Measurements from ENCODE around the gene HES3.
"Not testable (repeated sequence)": the region's sequence is repeated elsewhere in the genome, so short reads cannot be mapped to it uniquely, and the experiment has no call there.

Gene HES3

DNA sequence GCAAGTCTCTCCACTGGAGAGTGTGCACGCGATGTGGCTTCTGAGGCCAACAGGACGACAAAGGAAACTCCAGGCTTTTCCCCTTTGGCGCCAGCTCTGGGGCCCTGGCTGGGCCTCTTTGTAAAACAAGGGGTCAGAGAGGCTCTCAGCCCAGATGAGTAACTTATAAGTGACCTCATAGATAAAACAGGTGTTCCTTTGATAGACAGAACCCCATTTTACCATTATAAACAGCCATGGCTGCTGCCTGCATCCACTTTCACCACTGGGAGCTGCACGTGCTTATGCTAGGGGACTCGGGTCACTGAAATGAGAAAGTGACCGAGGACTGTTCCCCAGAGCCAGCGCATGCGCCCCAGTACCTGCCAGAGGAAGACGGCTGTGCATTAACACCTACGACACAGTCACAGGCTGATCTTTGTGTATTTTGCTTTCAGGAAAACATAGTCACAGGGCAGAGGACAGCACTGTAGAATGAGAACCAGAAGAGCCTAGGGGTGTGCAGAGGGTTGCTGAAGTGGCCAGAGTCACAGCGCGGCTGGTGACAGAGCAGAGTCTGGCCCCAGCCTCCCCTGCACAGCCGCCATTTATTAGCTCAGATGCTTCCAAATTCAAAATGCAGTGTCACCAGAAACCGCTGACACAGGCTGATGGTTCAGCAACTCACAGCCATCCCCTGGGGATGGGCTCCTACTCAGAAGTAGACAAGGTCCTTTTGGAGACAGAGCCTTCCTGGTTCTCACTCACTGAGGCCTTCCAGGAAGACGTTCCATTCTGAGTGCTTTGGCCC lies 25.4 kb upstream of the HES3 start:
- in situ Hi-C loops (cut with MboI; ENCODE audit: low sequenced_read_pairs) = no loop called here

DNA sequence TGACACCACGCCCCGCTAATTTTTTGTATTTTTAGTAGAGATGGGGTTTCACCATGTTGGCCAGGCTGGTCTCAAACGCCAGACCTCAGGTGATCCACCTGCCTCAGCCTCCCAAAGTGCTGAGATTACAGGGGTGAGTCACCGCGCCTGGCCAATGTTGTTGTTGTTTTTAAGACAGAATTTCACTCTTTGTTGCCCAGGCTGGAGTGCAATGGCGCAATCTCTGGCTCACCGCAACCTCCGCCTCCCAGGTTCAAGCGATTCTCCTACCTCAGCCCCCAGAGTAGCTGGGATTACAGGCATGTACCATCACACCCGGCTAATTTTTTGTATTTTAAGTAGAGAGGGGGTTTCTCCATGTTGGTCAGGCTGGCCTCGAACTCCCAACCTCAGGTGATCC lies 24.3 kb upstream of the HES3 start:
- in situ Hi-C loops (cut with MboI; ENCODE audit: low sequenced_read_pairs) = not testable (repeated sequence)

DNA sequence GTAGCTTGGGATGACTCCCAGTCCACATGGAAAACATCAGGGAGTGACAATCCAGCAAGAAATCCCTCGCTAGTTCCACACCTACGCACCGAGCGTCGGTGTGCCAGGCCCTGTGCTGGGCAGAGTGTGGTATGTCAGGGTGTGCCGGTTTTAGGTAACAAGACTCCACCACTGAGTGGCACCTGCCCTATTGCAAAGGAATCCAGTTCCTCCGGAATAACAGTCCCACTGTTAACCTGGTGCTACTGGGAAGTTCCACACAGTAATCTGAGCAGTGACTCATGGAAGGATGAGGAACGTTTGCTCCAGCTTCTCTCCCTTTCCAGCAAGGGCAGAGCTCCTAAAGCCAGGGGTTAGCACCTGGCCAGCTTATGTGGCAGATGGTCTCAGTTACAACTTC lies 23.7 kb upstream of the HES3 start:
- in situ Hi-C loops (cut with MboI; ENCODE audit: low sequenced_read_pairs) = no loop called here

DNA sequence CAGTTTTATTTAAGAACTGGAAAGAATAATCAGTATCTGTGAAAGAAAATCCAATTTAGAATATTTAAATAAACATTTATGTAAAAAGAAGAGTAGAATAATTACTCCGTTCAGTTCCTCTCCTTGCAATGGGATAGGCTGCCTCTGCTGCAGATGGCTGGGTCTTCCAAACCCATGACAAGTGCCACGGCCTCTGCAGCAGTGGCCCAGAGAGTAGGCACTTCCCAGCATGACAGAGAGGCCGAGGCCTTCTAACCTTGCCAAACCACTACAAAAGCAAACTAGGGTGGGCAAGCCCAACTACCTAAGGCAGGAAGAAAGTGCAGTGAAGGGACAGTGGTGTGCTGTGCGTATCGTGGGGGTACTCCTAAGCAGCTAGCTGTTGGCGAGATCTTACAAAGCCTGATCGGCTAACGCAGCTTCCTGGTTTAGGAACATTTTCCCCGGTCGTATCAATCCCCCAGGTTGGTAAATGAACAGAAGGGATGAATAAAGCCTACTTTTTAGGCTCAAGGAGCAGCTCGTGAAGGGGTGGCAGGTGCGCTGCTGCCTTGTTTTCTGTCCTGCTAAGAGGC lies 22.7 kb upstream of the HES3 start:
- in situ Hi-C loops (cut with MboI; ENCODE audit: low sequenced_read_pairs) = no loop called here

DNA sequence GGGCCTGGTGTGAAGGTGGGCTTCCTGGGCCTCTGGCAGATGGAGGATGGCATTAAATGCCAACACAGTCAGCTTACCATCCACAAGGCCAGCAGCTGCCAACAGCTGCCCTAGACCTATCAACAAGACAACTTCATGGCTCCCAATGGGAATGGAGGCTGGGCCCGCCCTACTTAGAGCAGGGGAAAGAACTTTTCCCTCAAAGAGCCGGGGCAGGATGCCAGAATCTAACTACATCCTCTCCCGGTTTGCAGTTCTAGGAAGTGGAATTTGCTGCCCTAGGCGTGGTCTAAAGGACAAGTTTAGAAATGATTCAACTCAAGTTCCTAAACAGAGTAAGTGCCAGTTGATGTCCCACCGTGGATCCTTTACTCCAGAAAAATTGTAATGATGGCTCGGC lies 21.3 kb upstream of the HES3 start:
- in situ Hi-C loops (cut with MboI; ENCODE audit: low sequenced_read_pairs) = no loop called here

DNA sequence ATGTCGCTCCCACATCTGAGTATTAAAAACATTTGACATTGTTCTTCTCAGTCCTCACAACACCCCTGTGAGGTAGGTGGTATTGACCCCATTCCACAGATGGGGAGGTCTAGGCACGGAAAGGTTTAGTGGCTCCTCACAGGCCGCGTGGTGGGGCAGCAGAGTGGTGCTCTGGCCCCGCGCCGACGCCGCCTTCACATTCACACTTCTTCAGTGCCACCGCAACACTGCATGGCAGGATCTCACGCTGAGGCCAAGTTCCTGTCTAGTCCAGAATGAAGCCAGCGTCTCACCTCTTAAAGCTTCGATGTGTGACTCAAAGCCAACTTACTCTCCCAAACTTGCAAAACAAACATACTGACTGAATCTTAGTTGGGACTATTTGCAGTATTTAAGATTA lies 20.4 kb upstream of the HES3 start:
- in situ Hi-C loops (cut with MboI; ENCODE audit: low sequenced_read_pairs) = no loop called here

DNA sequence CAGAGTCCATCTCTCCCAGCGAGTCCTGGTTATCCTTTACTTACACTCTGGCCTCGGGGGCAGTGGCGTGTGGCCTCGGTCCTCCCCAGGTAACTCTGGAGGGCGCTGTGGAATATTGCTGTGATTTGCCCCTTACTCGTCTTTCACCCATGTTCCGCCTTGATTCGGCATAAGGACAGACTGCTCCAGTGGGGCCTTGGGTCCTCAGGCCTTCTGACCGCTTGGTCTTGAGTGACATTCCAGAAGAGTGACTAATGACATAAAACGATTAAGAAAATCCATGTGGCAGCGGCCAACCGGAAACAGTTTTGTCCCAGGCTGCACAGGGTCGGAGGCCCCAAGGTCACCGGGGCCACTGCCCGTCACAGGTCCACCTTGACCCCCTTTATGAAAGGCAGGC lies 19.3 kb upstream of the HES3 start:
- in situ Hi-C loops (cut with MboI; ENCODE audit: low sequenced_read_pairs) = no loop called here

DNA sequence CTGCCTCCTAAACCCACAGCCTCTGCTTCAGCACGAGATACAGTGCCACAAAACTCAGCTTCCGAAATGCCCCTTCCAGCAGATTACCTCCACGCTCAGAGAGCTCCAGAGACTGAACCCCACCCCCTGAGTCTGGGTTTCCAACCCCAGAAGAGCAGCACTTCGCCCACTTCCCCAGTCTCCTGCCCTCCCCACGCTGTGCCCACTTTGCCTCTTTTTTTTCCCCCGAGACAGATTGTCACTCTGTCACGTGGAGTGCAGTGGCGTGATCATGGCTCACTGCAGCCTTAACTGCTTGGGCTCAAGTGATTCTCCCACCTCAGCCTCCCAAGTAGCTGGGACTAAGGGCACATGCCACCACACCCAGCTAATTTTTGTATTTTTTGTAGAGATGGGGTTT lies 18.3 kb upstream of the HES3 start:
- in situ Hi-C loops (cut with MboI; ENCODE audit: low sequenced_read_pairs) = no loop called here

DNA sequence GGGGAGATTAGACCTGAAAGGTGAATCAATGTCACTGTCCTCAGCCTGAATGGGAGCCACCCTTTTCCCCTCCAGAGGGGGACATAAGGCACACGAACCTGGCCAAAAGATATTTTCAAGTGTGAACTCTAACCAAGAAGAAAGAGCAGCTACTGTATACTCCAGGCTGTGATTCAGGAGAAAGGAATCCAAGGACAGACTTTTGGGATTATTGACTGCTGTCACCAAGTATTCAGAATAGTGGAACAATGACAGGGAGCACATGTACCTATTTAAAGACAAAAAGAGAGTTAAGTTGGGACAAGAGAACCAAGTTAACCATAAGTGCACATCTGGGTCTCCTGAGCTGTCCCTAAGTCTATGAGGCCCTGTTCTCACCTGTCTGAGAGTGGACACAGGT lies 10.6 kb upstream of the HES3 start:
- in situ Hi-C loops (cut with MboI; ENCODE audit: low sequenced_read_pairs) = no loop called here

DNA sequence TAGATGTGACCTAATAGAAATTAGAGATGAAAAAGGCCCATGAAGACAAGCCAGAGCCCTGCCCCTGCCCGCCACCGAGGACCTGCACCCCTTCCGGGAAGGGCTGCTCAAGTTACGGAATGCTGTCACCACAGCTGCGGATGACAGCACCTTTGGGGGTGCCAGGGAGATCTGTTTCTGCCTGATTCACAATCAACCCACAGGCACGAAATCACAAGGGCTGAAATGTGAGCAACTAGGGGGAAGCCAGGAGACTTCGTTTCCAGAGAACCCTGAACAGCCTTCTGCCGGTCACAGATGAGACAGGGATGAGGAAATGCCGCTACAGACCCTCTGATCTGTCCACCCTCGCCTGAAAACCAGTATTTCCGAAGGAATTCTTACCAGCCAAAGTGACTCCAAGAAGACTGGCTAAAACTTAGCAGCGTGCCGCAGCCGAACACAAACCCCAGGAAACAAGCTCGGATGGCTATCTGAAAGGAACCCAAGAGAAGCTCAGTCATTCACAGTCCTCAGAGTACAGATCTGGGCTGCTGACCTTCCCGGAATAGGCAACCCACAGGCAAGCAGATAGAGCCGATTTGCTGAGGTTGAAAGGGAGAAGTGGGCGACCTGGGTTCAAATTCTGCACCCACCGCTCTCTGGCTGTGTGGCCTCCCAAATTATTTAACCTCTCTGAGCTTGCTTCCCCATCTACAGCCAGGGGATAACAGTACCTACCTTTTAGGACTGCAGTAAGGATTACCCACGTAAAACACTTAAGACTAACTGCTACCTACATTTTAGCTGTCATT lies 9.3 kb upstream of the HES3 start:
- in situ Hi-C loops (cut with MboI; ENCODE audit: low sequenced_read_pairs) = no loop called here

DNA sequence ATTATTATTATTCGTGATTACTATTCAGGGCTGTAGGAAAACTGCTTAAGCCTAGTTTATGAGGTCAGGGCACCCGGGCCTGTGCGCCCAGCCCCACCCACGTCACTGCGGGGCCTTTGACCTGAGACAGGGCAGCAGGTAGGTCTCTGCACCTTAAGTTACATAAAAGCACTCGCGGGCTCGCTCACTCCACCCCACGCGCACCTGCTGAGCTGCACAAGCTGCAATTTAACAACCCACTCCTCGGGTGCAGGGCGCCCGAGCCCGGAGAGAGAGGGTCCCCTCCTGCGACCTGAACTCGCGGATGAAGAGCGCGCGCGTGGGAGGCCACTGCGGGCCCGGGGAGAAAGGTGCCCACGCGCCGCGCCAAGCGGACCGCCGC lies 8.7 kb upstream of the HES3 start:
- in situ Hi-C loops (cut with MboI; ENCODE audit: low sequenced_read_pairs) = no loop called here

DNA sequence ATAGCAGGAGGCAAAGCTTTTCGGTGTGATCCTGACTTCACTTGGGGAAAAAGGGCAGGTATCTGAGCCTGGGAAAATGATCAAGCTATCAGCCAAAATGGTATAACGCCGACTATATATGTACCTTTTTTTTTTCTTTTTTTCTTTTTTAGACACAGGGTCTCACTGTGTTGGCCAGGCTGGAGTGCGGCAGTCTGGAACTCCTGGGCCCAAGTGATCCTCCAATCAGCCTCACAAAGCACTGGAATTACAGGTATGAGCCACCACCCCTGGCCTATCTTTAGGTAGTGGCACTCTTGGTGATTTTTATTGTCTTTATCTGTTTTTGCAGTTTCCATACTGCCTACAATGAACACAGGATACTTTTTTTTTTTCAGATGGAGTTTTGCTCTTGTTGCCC lies 6.9 kb upstream of the HES3 start:
- in situ Hi-C loops (cut with MboI; ENCODE audit: low sequenced_read_pairs) = no loop called here

DNA sequence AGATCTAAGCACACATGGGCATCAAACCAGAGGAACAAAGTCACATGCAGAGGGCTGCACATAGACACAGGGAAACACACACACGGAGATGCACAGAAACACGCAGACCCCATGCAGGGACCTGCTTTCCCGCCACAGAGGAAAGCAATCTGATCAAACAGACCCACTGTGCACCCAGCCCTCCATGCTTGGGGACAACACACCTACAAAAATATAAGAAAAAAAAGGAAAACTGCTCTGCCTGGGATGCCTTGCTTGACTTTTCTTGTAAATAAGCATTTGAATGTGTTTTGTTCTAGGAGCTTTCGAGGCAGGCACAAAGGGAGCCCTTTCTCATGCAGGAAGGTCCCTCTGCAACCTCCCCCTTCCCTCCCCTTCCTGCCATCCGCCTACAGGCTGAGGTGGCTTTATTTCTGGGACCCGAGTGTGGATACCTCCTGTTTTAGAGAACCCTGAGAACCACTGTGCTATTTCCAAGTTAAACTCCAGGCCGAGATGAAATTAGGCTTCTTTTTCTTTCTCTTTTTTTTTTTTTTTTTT lies 4.7 kb upstream of the HES3 start:
- in situ Hi-C loops (cut with MboI; ENCODE audit: low sequenced_read_pairs) = no loop called here

DNA sequence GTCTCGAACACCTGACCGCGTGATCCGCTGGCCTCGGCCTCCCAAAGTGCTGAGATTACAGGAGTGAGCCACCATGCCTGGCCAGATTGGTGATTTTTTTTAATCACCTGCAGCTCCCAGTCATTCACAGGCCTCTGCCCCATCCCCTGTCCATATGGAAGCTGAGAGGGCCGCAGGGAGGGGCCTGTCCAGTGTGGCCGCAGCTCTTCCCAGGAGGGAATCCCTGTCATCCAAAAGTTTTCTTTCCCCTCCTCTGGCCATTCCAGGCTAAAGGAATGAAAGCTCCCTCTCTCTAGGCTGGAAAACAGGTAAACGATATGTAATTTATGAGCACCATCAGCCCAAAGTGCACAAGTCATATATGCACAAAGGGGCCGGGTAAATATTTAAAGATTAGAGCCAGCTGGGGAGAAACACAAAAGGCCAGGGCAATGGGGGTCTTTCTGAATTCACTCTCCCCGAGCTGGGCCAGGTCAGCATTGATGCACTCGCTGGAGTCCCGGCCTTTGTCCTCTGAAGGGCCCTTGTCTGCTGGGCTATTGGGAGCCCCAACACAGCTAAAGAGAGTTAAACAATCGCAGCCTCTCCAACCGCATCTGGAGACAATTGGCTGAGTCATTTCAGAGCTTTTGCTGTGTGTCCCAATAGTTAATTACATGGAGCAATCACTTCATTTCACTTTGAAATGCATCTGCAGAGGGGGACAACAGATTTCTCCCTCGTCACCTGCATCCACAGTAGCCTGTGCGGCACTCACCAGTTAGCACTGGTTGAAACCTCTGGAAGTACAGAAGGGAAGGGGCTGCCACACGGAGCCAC lies 3.8 kb upstream of the HES3 start:
- in situ Hi-C loops (cut with MboI; ENCODE audit: low sequenced_read_pairs) = no loop called here

DNA sequence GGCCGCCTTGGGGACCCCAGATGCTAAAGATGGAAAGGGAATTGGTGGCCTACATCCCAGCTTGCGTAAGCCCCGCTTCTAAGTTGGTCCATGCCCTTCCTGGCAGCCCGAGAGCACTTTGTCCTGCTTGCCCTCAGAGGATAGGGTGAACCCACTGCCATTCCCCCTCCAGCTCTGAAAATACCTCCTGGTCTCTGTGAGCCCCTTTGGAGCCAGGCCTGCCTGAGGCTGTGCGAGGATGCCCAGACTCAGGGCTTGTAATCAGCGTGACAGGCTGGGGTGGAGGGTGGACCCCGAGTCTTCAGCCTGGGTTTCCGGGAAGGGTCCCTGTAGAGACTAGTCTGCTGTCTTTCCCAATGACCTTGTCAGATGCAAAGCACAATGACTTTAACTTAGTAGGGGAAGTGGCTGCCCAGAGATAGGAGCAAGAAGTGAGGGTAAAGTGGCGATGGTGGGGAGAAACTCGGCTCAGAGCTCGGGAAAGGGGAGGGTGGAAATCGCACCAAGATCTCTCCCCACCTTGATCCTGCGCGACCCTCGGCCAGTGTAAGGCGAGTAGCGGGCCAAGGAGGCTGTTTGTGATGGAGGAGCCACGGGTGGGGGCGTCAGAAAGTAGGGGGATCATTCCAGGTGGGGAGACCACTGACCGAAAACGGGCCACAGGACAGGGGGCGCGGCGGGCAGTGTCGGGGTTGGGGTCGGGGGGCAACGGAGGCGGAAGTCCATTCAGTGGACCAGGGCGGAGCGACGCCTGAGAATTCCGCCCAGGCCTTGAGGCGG lies 2.7 kb upstream of the HES3 start:
- in situ Hi-C loops (cut with MboI; ENCODE audit: low sequenced_read_pairs) = no loop called here

DNA sequence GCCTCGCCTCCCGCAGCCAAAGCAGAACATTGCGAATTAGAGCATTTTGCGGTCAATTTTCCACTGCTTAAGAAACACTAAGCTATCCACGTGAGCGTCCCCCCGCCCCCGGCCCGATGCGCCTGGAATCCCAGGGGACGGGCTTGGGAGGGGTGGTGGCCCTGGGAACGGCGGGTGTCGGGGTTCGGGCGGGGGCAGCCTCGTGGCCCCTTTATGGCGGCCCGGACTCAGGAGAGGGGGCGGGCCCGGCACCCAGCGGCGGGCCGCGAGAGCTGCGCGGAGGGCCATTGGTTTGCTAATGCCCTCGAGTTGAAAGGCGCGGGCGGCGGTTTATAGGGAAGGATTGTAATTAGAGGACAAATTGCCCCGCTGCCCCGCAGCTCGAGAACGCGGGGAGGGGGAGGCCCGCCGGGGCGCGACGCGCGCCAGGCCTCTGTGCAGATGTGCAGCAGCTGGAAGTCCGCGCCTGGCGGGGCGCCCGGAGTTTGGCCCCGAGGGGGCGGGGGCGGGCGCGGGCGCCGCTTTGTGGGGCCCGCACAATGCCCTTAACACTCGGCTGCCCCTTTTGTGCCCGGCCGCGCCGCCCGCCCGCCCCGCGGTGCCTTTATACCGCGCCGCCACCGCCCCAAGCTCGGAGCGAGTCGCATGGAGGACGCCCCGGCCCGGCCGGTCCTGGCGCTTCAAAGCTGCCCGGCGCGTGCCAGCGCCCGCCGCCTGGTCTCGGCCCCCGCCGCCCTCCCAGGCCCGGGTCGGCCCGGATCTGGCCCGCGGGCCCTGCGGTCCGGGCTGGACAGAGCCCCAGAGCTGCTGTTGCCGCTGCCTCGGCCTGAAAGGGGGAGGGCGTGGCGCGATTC lies 1.9 kb upstream of the HES3 start:
- in situ Hi-C loops (cut with MboI; ENCODE audit: low sequenced_read_pairs) = no loop called here

DNA sequence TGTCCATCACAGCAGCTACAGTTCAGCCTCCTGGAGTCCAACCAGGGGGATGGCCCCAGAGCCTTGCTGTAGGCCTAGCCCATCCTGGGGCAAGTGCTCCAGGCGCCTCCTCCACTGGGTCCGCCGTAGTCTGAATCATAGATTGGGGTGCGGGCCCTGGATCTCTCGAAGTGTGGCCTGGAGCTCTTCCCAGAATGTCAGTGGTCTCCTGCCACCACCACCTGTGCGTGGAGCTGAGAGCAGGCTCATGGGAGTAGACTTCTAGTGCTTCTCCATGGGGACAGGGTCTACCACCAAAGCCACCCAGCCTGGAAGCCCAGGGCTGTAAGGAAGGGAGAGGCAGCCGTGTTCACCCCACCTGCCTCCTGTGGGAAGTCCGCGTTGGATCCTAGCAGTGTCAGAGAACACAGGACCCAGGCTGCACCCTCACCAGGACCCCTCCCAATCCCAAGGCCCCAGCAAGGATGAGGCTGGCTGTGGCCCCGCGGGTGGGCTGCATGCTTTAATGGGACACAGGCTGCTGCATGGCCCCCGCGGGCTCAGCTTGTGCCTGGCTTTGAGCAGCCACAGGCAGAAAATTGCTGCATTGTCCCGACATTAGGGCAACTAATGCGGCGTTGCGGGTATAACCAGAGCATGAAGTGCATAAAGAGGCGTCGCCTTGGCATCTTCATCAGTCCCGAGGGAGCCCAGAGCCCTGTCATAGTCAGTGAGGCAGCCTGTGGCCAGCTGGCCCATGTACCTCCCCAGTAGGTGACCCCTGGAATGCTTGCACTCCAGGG lies 735 bp upstream of the HES3 start:
- in situ Hi-C loops (cut with MboI; ENCODE audit: low sequenced_read_pairs) = no loop called here

DNA sequence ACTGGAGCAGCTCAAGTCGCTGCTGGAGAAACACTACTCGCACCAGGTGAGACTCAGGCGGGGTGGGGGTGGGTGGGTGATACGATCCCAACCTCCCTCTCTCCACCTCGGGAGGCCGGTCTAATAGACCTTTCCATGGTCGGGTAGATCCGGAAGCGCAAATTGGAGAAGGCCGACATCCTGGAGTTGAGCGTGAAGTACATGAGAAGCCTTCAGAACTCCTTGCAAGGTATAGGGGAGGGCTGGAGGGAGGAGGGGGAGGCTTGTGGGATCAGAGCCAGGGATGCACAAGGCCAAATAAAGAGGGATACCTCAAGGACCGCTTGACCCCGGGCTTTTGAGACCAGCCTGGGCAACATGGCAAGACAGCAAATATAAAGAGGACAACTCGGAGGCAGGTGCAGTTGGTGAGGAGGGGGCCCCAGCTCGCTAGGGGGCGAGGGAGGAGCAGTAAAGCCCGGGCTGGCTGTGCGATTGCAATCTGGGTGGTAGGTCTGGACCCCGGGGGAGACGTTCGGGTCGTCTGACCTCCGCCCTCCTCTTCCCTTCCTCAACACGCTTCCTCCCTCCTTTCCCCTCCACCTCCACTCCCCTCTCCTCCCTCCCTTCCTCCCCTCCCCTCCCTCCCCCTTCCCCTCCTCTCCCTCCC lies 546 bp downstream of the HES3 start:
- in situ Hi-C loops (cut with MboI; ENCODE audit: low sequenced_read_pairs) = no loop called here

Measured in hTERT RPE-1 (cell line).